ENCODE results near the gene MACO1.

- TF ChIP-seq TEAD4 (IDR thresholded peaks at IDR 0.05; ENCODE audit: low read depth, low read length) (no peak), POLR2A (IDR thresholded peaks at IDR 0.05; ENCODE audit: control extremely low read depth in 1 of 2, low read depth in 2 of 2, low read length in 2 of 2) (no peak), EZH2 (IDR thresholded peaks at IDR 0.05; ENCODE audit: low read depth, low read length, severe bottlenecking) (no peak), MAX (IDR thresholded peaks at IDR 0.05) (no peak), RXRA (IDR thresholded peaks at IDR 0.05; ENCODE audit: insufficient read depth, low read depth, low read length) (no peak), KDM4A (IDR thresholded peaks at IDR 0.05; ENCODE audit: low read depth, low read length, severe bottlenecking) (no peak), CTBP2 (IDR thresholded peaks at IDR 0.05; ENCODE audit: borderline replicate concordance, insufficient read depth, insufficient read length, low read length) (no peak)
Observed at GRCh38 chr1:25478633-25479032, 47.9 kb downstream of the MACO1 start.
